Measurements from ENCODE around the gene FGF19. TPM values are rescaled to one million over a fixed set of nuclear protein-coding genes. Genes with fewer than 3 reads are reported as not detected.

The FGF19 gene
- total RNA-seq, 1 experiment from 2014 or later = 7.4 TPM

GRCh38 chr11:69718912-69719311, 15.1 kb upstream of the FGF19 start:
- H4K91ac ChIP-seq (ENCODE audit: insufficient read length, low read depth, low read length) = no peak overlapping the region
- Mint-ChIP-seq H3K27ac (no peak overlapping the region), H3K27me3 (ENCODE audit: low read depth) (peaks cover 57% of the 10 kb centered on the region), H3K9me3 (no peaks in the 10 kb centered on the region; a peak in 1 of 5 replicates), H3K4me3 (no peak overlapping the region), H3K4me1 (peaks cover 8 to 15% of the 10 kb centered on the region in 2 experiments), H3K36me3 (ENCODE audit: insufficient read depth in 1 of 3, low read depth in 3 of 3) (no peaks in the 10 kb centered on the region)
- no peak overlapping the region for H3K27ac ChIP-seq (ENCODE audit: insufficient read length, low read depth, low read length)
- H2BK12ac ChIP-seq (ENCODE audit: insufficient read length, low read depth, low read length) = no peak overlapping the region
- TF ChIP-seq CTCF (conservative IDR thresholded peaks at IDR 0.05) = no peak
- no peak overlapping the region for H4K8ac ChIP-seq (replicated peaks; ENCODE audit: insufficient read length, low read depth, low read length)
- H3K4me1 ChIP-seq (ENCODE audit: insufficient read depth, low read length) = no peaks in the 10 kb centered on the region
- H3K18ac ChIP-seq (ENCODE audit: insufficient read length, low read depth, low read length) = no peak overlapping the region
- no peaks in the 10 kb centered on the region for H3K23me2 ChIP-seq (ENCODE audit: insufficient read length, low read depth, low read length, poor library complexity, severe bottlenecking)
- H2BK15ac ChIP-seq (ENCODE audit: low read depth, low read length) = no peak overlapping the region
- no peak overlapping the region for H3K4me2 ChIP-seq (ENCODE audit: insufficient read depth, insufficient read length, low read length)
- H3K4ac ChIP-seq (ENCODE audit: low read depth, low read length) = no peak overlapping the region
- no peak overlapping the region for H2BK120ac ChIP-seq (ENCODE audit: low read depth, low read length, poor library complexity, severe bottlenecking)
- H2BK5ac ChIP-seq (ENCODE audit: insufficient read length, low read length) = no peak overlapping the region
- H3K27me3 ChIP-seq (ENCODE audit: insufficient read depth, low read length) = no peaks in the 10 kb centered on the region; the same call in 1 of the 2 replicates
- H3K9ac ChIP-seq (ENCODE audit: extremely low read depth, insufficient read length, low read length) = no peak overlapping the region
- H2AK5ac ChIP-seq (ENCODE audit: insufficient read length, low read length) = no peak overlapping the region
- no peaks in the 10 kb centered on the region for H3K9me3 ChIP-seq (ENCODE audit: control insufficient read depth, low read depth, low read length)
- no peaks in the 10 kb centered on the region for H3K79me2 ChIP-seq (ENCODE audit: insufficient read depth, low read length)
- no peak overlapping the region for H3K14ac ChIP-seq (ENCODE audit: insufficient read depth, low read length)
- H2AFZ ChIP-seq (ENCODE audit: low read length) = no peak overlapping the region
- no peak for DNase-seq
- WGBS (ENCODE audit: extremely low coverage, insufficient read length, low lambda C conversion rate) = no CpG with 5 or more reads among the region's 8 CpGs
- H3K79me1 ChIP-seq (ENCODE audit: insufficient read depth, low read depth, low read length, poor library complexity, severe bottlenecking) = no peaks in the 10 kb centered on the region
- no peak overlapping the region for H3K56ac ChIP-seq (ENCODE audit: insufficient read length, low read depth, low read length)
- H4K20me1 ChIP-seq (ENCODE audit: control insufficient read depth, insufficient read depth, insufficient read length) = no peaks in the 10 kb centered on the region
- H3K23ac ChIP-seq (ENCODE audit: insufficient read length, low read depth, low read length) = no peak overlapping the region
- H4K5ac ChIP-seq (ENCODE audit: insufficient read length, low read depth, low read length) = no peak overlapping the region
- no peak overlapping the region for H2BK20ac ChIP-seq (ENCODE audit: low read depth, low read length, poor library complexity, severe bottlenecking)
- no peak overlapping the region for H3T11ph ChIP-seq (ENCODE audit: low read length)
